Measurements from ENCODE around the gene ANKRD28.
"Not testable (repeated sequence)": the region's sequence is repeated elsewhere in the genome, so short reads cannot be mapped to it uniquely, and the experiment has no call there.

Gene ANKRD28

GRCh38 chr3:15743587-15744009 is 54.2 kb downstream of the ANKRD28 start:
- H3K27ac ChIP-seq, result no peak overlapping the region
- H2AFZ ChIP-seq (ENCODE audit: low read depth), result no peak overlapping the region
- no peak overlapping the region for H3K9ac ChIP-seq
- H4K20me1 ChIP-seq (ENCODE audit: insufficient read depth), result no peaks in the 10 kb centered on the region
- no peaks in the 10 kb centered on the region for H3K27me3 ChIP-seq (ENCODE audit: insufficient read depth, low read depth)
- no peak overlapping the region for H3K4me2 ChIP-seq
- no peak for TF ChIP-seq CTCF (conservative IDR thresholded peaks at IDR 0.05; ENCODE audit: low read depth, low read length)
- no peaks in the 10 kb centered on the region for H3K36me3 ChIP-seq (ENCODE audit: insufficient read depth)
- no peak overlapping the region for H3K4me3 ChIP-seq (IDR thresholded peaks at IDR 0.05; ENCODE audit: insufficient read depth, low read depth, low read length)
- H3K79me2 ChIP-seq (ENCODE audit: insufficient read depth, low read depth), result no peaks in the 10 kb centered on the region
- no peaks in the 10 kb centered on the region for H3K4me1 ChIP-seq (ENCODE audit: low read depth, poor library complexity, severe bottlenecking)

DNA sequence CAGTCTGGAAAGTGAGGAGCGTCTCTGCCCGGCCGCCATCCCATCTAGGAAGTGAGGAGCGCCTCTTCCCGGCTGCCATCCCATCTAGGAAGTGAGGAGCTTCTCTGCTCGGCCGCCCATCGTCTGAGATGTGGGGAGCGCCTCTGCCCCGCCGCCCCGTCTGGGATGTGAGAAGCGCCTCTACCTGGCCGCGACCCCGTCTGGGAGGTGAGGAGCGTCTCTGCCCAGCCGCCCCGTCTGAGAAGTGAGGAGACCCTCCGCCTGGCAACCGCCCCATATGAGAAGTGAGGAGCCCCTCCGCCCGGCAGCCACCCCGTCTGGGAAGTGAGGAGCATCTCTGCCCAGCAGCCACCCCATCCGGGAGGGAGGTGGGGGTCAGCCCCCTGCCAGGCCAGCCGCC is 55.5 kb downstream of the ANKRD28 start:
- not testable (repeated sequence) for H3K9ac ChIP-seq; H4K20me1 ChIP-seq (ENCODE audit: insufficient read depth); H3K36me3 ChIP-seq (ENCODE audit: insufficient read depth); H3K4me3 ChIP-seq (IDR thresholded peaks at IDR 0.05; ENCODE audit: insufficient read depth, low read depth, low read length); H3K4me2 ChIP-seq; H3K79me2 ChIP-seq (ENCODE audit: insufficient read depth, low read depth); H3K4me1 ChIP-seq (ENCODE audit: low read depth, poor library complexity, severe bottlenecking); H3K27me3 ChIP-seq (ENCODE audit: insufficient read depth, low read depth); H3K27ac ChIP-seq; H2AFZ ChIP-seq (ENCODE audit: low read depth)

- H4K20me1 ChIP-seq (ENCODE audit: insufficient read depth); H3K27me3 ChIP-seq (ENCODE audit: insufficient read depth, low read depth); H3K4me1 ChIP-seq (ENCODE audit: low read depth, poor library complexity, severe bottlenecking); H3K36me3 ChIP-seq (ENCODE audit: insufficient read depth); H2AFZ ChIP-seq (ENCODE audit: low read depth); H3K9ac ChIP-seq; H3K27ac ChIP-seq; H3K4me3 ChIP-seq (IDR thresholded peaks at IDR 0.05; ENCODE audit: insufficient read depth, low read depth, low read length); H3K4me2 ChIP-seq; H3K79me2 ChIP-seq (ENCODE audit: insufficient read depth, low read depth): not testable (repeated sequence)
These were observed 59.2 kb downstream of the ANKRD28 start for GRCh38 chr3:15738616-15739005.

GRCh38 chr3:15731024-15731423 is 66.8 kb downstream of the ANKRD28 start:
- Histone ChIP-seq H3K36me3 (ENCODE audit: insufficient read depth) (no peaks in the 10 kb centered on the region), H2AFZ (ENCODE audit: low read depth) (no peak overlapping the region), H3K4me1 (ENCODE audit: low read depth, poor library complexity, severe bottlenecking) (peaks cover 4% of the 10 kb centered on the region), H4K20me1 (ENCODE audit: insufficient read depth) (no peaks in the 10 kb centered on the region), H3K9ac (no peak overlapping the region), H3K27me3 (ENCODE audit: insufficient read depth, low read depth) (no peaks in the 10 kb centered on the region), H3K4me2 (no peak overlapping the region), H3K79me2 (ENCODE audit: insufficient read depth, low read depth) (no peaks in the 10 kb centered on the region), H3K27ac (no peak overlapping the region), H3K4me3 (IDR thresholded peaks at IDR 0.05; ENCODE audit: insufficient read depth, low read depth, low read length) (no peak overlapping the region)
- no peak for TF ChIP-seq CTCF (conservative IDR thresholded peaks at IDR 0.05; ENCODE audit: low read depth, low read length)

- Histone ChIP-seq H3K79me2 (ENCODE audit: insufficient read depth, low read depth) (no peaks in the 10 kb centered on the region), H3K27me3 (ENCODE audit: insufficient read depth, low read depth) (no peaks in the 10 kb centered on the region), H2AFZ (ENCODE audit: low read depth) (no peak overlapping the region), H3K36me3 (ENCODE audit: insufficient read depth) (no peaks in the 10 kb centered on the region), H3K4me3 (IDR thresholded peaks at IDR 0.05; ENCODE audit: insufficient read depth, low read depth, low read length) (no peak overlapping the region), H3K4me1 (ENCODE audit: low read depth, poor library complexity, severe bottlenecking) (peaks cover 7% of the 10 kb centered on the region), H3K4me2 (no peak overlapping the region), H3K27ac (no peak overlapping the region), H3K9ac (no peak overlapping the region), H4K20me1 (ENCODE audit: insufficient read depth) (no peaks in the 10 kb centered on the region)
- no peak for TF ChIP-seq CTCF (conservative IDR thresholded peaks at IDR 0.05; ENCODE audit: low read depth, low read length)
These were observed 69.0 kb downstream of the ANKRD28 start for GRCh38 chr3:15728766-15729165.
